HL-60/S4 (cell line): ENCODE measurements around the gene GPR37L1.

Source experiments
- in situ Hi-C: fragments of 300-500 bp; cut with MboI; formaldehyde crosslinking; loops from 2 replicates; pipeline ENCODE4 v1.14.3; 2022; ENCODE audit warnings: low sequenced_read_pairs

GPR37L1 gene

DNA sequence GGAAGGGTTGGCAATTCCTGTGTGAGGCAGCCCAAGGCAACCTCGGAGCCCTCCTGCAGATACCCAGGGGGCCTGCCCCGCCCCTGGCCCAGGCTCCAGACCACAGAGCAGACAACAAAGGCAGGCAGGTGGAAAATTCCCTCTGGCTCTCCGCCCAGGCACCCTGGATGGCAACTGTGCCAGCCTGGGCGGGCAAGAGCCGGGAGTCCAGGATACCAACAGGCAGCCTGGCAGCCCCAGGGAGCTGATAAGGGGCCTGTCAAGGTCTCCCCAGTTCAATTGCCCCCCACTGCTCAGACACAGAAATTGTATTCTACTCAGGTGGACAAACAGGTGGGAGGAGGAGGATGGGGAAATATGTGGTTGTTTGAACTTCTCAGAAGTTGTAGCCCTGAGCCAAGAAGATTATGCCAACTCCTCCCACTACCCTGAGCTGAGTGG, 15.4 kb upstream of the GPR37L1 start:
- in situ Hi-C loops: loop anchor here (25.0 kb wide), 1 partner anchor 220 kb away; the partner anchor contains the start of gene SHISA4

- in situ Hi-C loops: loop anchor here (25.0 kb wide), 1 partner anchor 221 kb away; the partner anchor contains the start of gene SHISA4
These were observed 14.7 kb upstream of the GPR37L1 start for GRCh38 chr1:202107801-202108731.

- in situ Hi-C loops: loop anchor here (25.0 kb wide), 1 partner anchor 224 kb away; the partner anchor contains the start of gene SHISA4
These were observed 11.7 kb upstream of the GPR37L1 start for GRCh38 chr1:202110977-202111376.

- in situ Hi-C loops: loop anchor here (25.0 kb wide), 1 partner anchor 224 kb away; the partner anchor contains the start of gene SHISA4
These were observed 11.1 kb upstream of the GPR37L1 start for GRCh38 chr1:202111589-202111988.

DNA sequence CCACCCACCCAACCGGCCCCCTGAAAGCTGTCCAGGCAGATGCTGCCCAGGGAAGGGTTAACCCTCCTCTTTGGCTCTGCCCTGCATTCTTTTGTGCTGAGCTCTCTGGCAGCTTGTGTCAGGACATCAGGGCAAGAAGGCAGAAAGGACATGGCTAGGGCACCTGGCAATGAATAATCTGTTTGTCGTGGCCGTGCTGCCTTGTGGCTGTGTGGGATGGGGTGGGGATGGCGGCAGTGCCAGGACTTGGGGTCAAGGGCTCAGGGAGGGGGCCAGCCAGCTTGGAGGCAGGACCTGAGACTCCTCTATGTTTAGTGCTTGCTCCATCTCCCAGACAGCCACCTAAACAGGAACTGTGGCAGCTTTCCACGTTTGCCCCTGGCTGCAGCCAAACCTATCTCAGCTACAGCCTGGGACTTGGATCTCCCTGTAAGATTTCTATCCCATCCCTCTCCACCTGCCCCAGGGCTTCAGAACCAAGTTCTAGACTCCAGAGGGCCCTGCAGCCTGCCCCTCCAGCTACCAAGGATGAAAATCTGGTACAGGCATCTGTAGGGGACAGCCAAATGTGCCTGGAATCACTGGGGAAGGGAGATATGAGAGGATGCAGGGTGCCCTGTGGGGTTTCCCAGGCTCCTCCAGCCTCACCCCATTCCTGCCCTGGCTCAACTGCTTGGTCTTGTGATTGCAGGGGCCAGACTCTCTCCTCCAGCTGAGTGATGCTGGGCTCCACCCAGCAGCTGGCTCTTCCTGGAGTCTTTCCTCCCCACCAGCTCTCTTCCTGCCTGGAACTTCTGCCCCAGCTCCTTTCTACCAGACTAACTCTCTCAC, 9.6 kb upstream of the GPR37L1 start:
- in situ Hi-C loops: loop anchor here (25.0 kb wide), 1 partner anchor 226 kb away; the partner anchor contains the start of gene SHISA4

DNA sequence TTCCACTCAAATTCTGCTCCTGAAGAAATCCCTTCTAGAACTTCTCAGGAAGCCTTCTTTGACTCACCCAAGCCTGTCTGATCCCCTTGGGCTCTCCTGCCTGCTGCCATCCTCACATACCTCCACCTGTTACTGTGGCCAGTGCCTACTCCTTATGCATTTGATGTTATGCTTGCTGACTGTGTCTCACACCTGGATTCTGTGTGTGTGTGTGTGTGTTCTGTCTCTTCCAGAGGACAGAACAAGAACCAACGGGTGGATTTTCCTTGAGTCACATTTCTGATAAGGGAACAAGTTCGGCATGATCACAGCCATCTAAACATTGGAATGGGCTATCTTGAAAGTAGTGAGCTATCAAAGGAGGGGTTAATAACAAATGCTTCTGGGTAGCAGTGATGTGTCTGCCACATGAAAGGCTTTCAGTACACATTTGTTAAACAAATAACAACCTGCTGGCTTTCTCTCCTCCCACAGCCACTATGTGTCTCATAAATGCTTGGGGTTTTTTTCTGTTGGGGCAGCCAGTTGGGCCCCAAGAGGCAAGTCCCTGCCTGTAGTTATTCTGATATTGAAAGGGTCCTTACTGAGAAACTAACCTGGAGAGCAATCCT, 8.9 kb upstream of the GPR37L1 start:
- in situ Hi-C loops: loop anchor here (25.0 kb wide), 1 partner anchor 226 kb away; the partner anchor contains the start of gene SHISA4

DNA sequence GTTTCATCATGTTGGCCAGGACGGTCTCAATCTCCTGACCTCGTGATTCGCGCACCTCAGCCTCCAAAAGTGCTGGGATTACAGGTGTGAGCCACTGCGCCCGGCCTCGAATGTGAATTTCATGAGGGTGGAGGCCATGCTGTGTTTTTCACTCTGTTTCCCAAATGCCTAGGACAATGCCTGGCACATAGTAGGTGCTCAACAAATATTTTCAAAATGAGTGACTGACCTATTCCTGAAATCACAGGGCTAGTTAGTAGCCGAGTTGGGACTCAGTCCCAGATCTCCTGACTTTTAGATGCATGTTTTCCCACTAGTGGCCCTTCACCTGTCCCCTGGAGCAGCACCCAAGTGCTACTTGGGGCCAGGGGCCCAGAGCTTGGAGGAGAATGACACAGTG, 6.4 kb upstream of the GPR37L1 start:
- in situ Hi-C loops: loop anchor here (25.0 kb wide), 1 partner anchor 229 kb away; the partner anchor contains the start of gene SHISA4

DNA sequence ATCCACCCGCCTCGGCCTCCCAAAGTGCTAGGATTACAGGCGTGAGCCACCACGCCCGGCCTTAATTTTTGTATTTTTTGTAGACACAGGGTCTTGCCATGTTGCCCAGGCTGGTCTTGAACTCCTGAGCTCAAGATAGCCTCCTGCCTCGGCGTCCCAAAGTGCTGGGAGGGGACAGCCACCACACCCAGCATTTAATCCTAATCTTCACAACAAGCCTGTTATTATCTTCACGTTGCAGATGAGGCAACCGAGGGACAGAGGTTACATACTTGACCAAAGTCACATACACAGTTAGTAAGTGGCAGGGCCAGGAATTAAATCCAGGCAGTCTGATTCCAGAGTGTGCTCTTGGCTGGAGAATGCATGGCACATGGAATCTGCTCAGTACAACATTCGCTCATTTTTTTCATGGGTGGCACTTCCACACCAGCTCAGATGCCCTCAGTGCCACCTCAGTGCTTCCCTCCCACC, 4.8 kb upstream of the GPR37L1 start:
- in situ Hi-C loops: loop anchor here (25.0 kb wide), 1 partner anchor 231 kb away; the partner anchor contains the start of gene SHISA4

GRCh38 chr1:202121006-202121405, 1.7 kb upstream of the GPR37L1 start:
- in situ Hi-C loops: loop anchor here (5.0 to 25.0 kb wide), 2 partner anchors 114 to 234 kb away; partner anchors contain the start of gene SHISA4

DNA sequence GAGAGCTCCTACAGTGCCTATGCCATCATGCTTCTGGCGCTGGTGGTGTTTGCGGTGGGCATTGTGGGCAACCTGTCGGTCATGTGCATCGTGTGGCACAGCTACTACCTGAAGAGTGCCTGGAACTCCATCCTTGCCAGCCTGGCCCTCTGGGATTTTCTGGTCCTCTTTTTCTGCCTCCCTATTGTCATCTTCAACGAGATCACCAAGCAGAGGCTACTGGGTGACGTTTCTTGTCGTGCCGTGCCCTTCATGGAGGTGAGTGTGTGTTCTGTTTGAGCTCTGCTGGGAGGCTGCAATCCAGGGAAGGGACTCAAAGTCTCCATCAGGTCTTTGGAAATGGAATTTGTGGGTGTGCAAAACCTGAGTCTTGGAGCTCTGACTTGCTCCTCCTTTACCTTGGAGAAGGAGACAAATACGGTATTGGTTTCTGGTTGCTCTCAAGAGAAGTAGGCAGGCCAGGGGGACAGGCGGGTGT, 658 bp downstream of the GPR37L1 start:
- in situ Hi-C loops: loop anchor here (5.0 to 25.0 kb wide), 2 partner anchors 116 to 236 kb away; partner anchors contain the start of gene SHISA4

DNA sequence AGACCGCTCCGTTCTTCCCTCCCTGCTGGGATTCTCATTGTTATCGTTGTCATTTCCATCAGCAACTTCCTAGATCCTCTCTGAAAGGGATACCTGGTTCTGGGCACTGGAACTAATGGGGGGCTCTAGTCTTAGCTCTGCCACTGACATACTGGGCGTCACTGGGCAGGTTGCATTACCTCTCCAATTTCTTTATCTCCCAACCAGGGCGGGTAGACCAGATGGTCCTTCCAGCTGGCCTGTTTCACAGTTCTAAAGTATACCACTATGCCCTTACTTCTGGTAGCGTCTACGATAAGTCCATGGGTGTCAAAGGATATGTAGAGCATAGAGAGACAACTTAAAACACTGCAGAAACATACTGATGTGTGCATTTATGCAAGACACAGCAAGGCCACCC, 1.4 kb downstream of the GPR37L1 start:
- in situ Hi-C loops: loop anchor here (5.0 to 25.0 kb wide), 2 partner anchors 117 to 237 kb away; partner anchors contain the start of gene SHISA4

DNA sequence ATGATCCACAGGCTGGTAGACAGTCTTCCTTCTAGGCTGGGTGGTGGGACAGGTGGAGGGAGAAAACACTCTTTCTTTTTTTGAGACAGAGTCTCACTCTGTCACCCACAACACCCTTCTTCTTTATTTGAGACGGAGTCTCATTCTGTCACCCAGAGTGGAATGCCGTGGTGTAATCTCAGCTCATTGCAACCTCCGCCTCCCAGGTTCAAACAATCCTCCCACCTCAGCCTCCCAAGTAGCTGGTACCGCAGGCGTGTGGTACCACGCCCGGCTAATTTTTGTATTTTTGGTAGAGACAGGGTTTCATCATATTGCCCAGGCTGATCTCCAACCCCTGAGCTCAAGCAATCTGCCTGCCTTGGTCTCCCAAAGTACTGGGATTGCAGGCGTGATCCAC, 2.9 kb downstream of the GPR37L1 start:
- in situ Hi-C loops: no loop called here

DNA sequence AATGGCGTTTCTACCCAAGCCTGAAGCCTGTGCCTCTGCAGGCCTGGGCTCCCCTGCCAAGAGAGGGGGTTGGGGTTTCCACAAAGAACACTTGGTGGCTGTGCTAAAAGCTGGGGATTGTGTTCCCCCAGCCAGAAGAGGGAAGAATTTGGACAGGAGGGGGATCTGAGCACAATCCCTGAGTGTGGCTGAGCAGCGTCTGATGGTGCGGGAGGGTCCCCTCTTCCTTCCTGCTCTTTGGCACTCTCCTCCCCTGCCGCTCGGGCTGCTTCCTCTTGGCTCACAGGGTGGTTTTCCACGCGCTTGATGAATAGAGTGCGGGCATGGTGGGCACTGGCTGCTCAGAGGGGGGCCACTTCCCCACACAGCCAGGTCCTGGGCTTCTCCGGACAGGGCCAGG, 3.7 kb downstream of the GPR37L1 start:
- in situ Hi-C loops: no loop called here

- in situ Hi-C loops: no loop called here
These were observed 4.3 kb downstream of the GPR37L1 start for GRCh38 chr1:202127061-202127460.

DNA sequence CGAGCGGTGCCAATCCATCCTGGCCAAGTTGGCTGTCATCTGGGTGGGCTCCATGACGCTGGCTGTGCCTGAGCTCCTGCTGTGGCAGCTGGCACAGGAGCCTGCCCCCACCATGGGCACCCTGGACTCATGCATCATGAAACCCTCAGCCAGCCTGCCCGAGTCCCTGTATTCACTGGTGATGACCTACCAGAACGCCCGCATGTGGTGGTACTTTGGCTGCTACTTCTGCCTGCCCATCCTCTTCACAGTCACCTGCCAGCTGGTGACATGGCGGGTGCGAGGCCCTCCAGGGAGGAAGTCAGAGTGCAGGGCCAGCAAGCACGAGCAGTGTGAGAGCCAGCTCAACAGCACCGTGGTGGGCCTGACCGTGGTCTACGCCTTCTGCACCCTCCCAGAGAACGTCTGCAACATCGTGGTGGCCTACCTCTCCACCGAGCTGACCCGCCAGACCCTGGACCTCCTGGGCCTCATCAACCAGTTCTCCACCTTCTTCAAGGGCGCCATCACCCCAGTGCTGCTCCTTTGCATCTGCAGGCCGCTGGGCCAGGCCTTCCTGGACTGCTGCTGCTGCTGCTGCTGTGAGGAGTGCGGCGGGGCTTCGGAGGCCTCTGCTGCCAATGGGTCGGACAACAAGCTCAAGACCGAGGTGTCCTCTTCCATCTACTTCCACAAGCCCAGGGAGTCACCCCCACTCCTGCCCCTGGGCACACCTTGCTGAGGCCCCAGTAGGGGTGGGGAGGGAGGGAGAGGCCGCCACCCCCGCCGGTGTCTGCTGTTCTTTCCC, 5.3 kb downstream of the GPR37L1 start:
- in situ Hi-C loops: no loop called here

- in situ Hi-C loops: no loop called here
These were observed 7.0 kb downstream of the GPR37L1 start for GRCh38 chr1:202129453-202130296.

DNA sequence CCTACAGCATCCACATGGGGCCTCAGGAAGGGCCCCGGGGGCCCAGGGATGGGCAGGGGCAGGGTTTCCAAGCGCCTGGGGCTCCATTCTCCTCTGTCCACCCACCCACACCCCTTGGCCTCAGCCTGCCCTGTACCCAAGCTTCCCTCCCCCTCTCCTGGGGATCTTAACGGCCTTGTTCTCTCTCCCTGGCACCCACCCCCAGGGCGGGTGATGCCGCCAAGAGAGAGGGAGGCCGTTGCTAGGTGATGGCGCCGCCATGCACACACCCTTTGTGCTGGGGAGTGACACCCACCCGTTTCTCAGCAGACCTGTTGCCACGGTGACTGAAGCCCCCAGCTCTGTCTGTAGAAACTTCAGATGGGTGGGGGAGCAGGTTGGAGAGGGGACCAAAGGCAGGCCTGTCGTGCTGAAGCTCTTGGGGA, 7.6 kb downstream of the GPR37L1 start:
- in situ Hi-C loops: no loop called here

GRCh38 chr1:202130816-202131522, 8.3 kb downstream of the GPR37L1 start:
- in situ Hi-C loops: no loop called here
